Fibroblast of lung (primary cell): ENCODE data around the gene C5AR1. TPM values are rescaled to one million over a fixed set of nuclear protein-coding genes. Genes with fewer than 3 reads are reported as not detected.

Source experiments
- DNase-seq, 2 donors: peaks; one replicate each; pipeline versions ENCODE4 v3.0.0 to v3.0.0-alpha.2; 2010; ENCODE audit warnings: low read depth in 2 of 2
- H2AFZ ChIP-seq: 2 replicates; pipeline ENCODE4 v1.5.1; 2012; ENCODE audit warnings: low read length, control low read depth, inconsistent platforms
- H3K27ac ChIP-seq: 2 replicates; pipeline ENCODE4 v1.5.1; 2011; ENCODE audit warnings: low read length, control low read depth; ENCODE audit not compliant: insufficient read depth
- H3K27me3 ChIP-seq: 2 replicates; pipeline ENCODE4 v1.5.1; 2011; ENCODE audit warnings: mild to moderate bottlenecking, low read length; ENCODE audit not compliant: control insufficient read depth, insufficient read depth
- H3K36me3 ChIP-seq: 2 replicates; pipeline ENCODE4 v1.5.1; 2011; ENCODE audit warnings: low read length; ENCODE audit not compliant: control insufficient read depth, insufficient read depth
- H3K4me1 ChIP-seq: 2 replicates; pipeline ENCODE4 v1.5.1; 2011; ENCODE audit warnings: low read length; ENCODE audit not compliant: control insufficient read depth, insufficient read depth; ENCODE audit errors: extremely low read depth
- H3K4me2 ChIP-seq: 2 replicates; pipeline ENCODE4 v1.5.1; 2011; ENCODE audit warnings: low read length, control low read depth; ENCODE audit not compliant: insufficient read depth; ENCODE audit errors: extremely low read depth
- H3K4me3 ChIP-seq, 4 experiments: fragments of 200-600 bp in 1 of 4; sonication (generic) in 1 of 4; replicated peaks in 1 of 4; 2 replicates each; pipeline ENCODE4 v1.5.1; 2011 to 2016; ENCODE audit warnings: low read length in 4 of 4, low read depth in 3 of 4, mild to moderate bottlenecking in 3 of 4, control low read depth in 2 of 4, inconsistent platforms in 1 of 4, mixed read lengths in 1 of 4; ENCODE audit not compliant: insufficient read depth in 1 of 4; ENCODE audit errors: control extremely low read depth in 1 of 4
- H3K79me2 ChIP-seq: 2 replicates; pipeline ENCODE4 v1.5.1; 2012; ENCODE audit warnings: mild to moderate bottlenecking, low read length, inconsistent platforms; ENCODE audit not compliant: control insufficient read depth, insufficient read depth
- H3K9ac ChIP-seq: 2 replicates; pipeline ENCODE4 v1.5.1; 2011; ENCODE audit warnings: mild to moderate bottlenecking, low read length, control low read depth; ENCODE audit not compliant: insufficient read depth
- H3K9me3 ChIP-seq: 2 replicates; pipeline ENCODE4 v1.5.1; 2012; ENCODE audit warnings: low read depth, low read length; ENCODE audit not compliant: control insufficient read depth, insufficient read depth
- H4K20me1 ChIP-seq: 2 replicates; pipeline ENCODE4 v1.5.1; 2011; ENCODE audit warnings: low read length; ENCODE audit not compliant: control insufficient read depth, insufficient read depth; ENCODE audit errors: extremely low read depth
- EZH2 ChIP-seq: IDR thresholded peaks from 2 replicates; pipeline ENCODE4 v1.5.1; 2012; ENCODE audit warnings: low read length, control low read depth, mild to moderate bottlenecking; ENCODE audit errors: missing control alignments
- polyA plus RNA-seq, 2 donors: library from polyadenylated mRNA; depleted of rRNA in 1 of 2; stranded (reverse) in 1 of 2; unstranded in 1 of 2; fragments of >200 nt; gene quantifications; 2 replicates each; pipeline ENCODE4 v1.2.1, GENCODE V29; 2011 to 2012; ENCODE audit warnings: missing spikeins in 1 of 2
- total RNA-seq: library from RNA; depleted of rRNA; stranded (reverse); fragments of >200 nt; gene quantifications from 2 replicates; pipeline ENCODE4 v1.2.1, GENCODE V29; 2014
- TF ChIP-seq, protein P1 (sequence below), 2 donors: IDR thresholded peaks in 1 of 2; conservative IDR thresholded peaks in 1 of 2; 1 replicate in 1 of 2; 2 replicates in 1 of 2; pipeline ENCODE4 v1.5.1; 2011 to 2012; ENCODE audit warnings: low read length in 2 of 2, control low read depth in 1 of 2, inconsistent platforms in 1 of 2, low read depth in 1 of 2, mild to moderate bottlenecking in 1 of 2

Gene C5AR1
- total and polyA plus RNA-seq, 2 donors (not counting 1 experiment from before 2014, with no cell fraction given) = 0.33 to 0.81 TPM

DNA sequence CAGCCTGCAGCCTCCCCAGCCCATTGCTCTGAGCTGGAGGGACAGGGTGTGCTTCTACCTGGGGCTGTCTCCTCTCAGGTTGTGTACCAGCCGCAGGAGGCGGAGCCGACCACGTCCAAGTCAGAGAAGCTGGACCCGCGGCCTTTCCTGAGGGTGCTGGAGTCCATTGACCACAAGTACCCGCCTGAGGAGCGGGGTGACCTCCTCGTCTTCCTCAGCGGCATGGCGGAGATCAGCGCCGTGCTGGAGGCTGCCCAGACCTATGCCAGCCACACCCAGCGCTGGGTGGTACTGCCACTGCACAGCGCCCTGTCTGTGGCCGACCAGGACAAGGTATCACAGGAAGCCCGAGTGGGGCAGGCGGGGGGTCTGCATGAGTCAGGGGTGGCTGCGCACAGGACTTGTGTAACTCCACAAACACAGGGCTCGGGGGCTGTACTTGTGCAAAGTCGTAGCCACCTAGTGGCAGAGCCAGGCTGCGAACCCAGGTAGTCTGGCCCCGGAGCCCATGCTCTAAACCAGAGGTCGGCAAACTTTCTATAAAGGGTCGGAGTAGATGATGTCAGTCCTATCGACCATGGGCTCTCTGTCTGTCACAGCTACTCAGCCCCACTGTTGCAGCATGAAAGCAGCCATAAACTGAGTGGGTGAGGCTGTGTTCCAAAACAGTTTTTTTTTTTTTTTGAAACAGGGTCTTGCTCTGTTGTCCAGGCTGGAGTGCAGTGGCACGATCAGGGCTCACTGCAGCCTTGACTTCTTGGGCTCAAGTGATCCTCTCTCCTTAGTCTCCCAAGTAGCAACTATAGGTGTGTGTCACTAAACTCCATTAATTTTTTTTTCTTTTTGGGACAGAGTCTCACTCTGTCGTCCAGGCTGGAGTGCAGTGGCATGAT lies 48.4 kb downstream of the C5AR1 start:
- no peak for DNase-seq
- Histone ChIP-seq H3K27me3 (no peaks in the 10 kb centered on the region), H3K36me3 (peaks cover 25% of the 10 kb centered on the region), H3K79me2 (no peaks in the 10 kb centered on the region), H4K20me1 (no peaks in the 10 kb centered on the region), H3K4me2 (no peak overlapping the region), H3K27ac (no peak overlapping the region), H2AFZ (no peak overlapping the region), H3K9ac (no peak overlapping the region), H3K9me3 (no peaks in the 10 kb centered on the region), H3K4me1 (no peaks in the 10 kb centered on the region), H3K4me3 (no peak overlapping the region)
- TF ChIP-seq EZH2 = no peak
- TF ChIP-seq, protein P1, sequence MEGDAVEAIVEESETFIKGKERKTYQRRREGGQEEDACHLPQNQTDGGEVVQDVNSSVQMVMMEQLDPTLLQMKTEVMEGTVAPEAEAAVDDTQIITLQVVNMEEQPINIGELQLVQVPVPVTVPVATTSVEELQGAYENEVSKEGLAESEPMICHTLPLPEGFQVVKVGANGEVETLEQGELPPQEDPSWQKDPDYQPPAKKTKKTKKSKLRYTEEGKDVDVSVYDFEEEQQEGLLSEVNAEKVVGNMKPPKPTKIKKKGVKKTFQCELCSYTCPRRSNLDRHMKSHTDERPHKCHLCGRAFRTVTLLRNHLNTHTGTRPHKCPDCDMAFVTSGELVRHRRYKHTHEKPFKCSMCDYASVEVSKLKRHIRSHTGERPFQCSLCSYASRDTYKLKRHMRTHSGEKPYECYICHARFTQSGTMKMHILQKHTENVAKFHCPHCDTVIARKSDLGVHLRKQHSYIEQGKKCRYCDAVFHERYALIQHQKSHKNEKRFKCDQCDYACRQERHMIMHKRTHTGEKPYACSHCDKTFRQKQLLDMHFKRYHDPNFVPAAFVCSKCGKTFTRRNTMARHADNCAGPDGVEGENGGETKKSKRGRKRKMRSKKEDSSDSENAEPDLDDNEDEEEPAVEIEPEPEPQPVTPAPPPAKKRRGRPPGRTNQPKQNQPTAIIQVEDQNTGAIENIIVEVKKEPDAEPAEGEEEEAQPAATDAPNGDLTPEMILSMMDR (conservative IDR thresholded peaks at IDR 0.05 in 1 of 2, IDR thresholded peaks at IDR 0.05 in 1 of 2; ENCODE audit: low read depth in 1 of 2, low read length in 2 of 2) = peak in 1 of 2 donors; percentile 10

DNA sequence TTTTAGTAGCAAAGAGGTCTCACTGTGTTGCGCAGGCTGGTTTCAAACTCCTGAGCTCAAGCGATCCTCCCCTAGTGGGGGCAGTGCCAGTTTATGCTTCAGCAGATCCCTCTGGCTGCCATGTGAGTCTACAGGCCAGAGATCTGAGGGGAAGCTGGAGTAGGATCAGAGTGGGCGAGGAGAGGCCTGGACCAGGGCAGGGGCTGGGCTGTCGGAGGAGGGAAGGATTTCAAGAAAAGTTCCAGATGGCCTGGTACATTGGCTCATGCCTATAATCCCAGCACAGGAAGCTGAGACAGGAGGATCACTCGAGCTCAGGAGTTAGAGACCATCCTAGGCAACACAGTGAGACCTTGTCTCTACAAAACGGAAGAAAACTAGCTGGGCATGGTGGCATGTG lies 49.3 kb downstream of the C5AR1 start:
- Histone ChIP-seq H3K4me1 (no peaks in the 10 kb centered on the region), H2AFZ (no peak overlapping the region), H3K27ac (no peak overlapping the region), H3K4me2 (no peak overlapping the region), H3K9ac (no peak overlapping the region), H4K20me1 (no peaks in the 10 kb centered on the region), H3K4me3 (no peak overlapping the region), H3K9me3 (no peaks in the 10 kb centered on the region), H3K79me2 (no peaks in the 10 kb centered on the region), H3K27me3 (no peaks in the 10 kb centered on the region), H3K36me3 (peaks cover 21% of the 10 kb centered on the region)
- no peak for DNase-seq
- TF ChIP-seq, protein P1 (conservative IDR thresholded peaks at IDR 0.05 in 1 of 2, IDR thresholded peaks at IDR 0.05 in 1 of 2; ENCODE audit: low read depth in 1 of 2, low read length in 2 of 2) = no peak
- no peak for TF ChIP-seq EZH2

DNA sequence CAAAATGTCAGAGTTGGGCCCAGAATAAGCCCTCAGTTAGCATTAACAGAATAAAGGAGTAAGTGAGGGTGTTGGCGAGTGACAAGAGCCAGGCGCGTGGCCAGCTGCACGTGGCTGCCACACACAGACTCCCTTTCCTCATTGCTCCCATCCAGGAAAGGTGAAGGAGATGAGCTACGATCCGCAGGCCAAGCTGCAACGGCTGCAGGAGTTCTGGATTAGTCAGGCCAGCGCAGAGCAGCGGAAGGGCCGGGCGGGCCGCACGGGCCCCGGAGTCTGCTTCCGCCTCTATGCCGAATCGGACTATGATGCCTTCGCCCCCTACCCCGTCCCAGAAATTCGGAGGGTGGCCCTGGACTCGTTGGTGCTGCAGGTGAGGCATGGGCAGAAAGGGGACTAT lies 52.7 kb downstream of the C5AR1 start:
- H3K27ac ChIP-seq = no peak overlapping the region
- DNase-seq = no peak
- no peak overlapping the region for H2AFZ ChIP-seq
- no peaks in the 10 kb centered on the region for H3K79me2 ChIP-seq
- H3K4me1 ChIP-seq = no peaks in the 10 kb centered on the region
- H3K27me3 ChIP-seq = no peaks in the 10 kb centered on the region
- no peak overlapping the region for H3K4me3 ChIP-seq
- TF ChIP-seq, protein P1 (conservative IDR thresholded peaks at IDR 0.05 in 1 of 2, IDR thresholded peaks at IDR 0.05 in 1 of 2; ENCODE audit: low read depth in 1 of 2, low read length in 2 of 2) = no peak
- no peak for TF ChIP-seq EZH2
- H4K20me1 ChIP-seq = no peaks in the 10 kb centered on the region
- peaks cover 22% of the 10 kb centered on the region for H3K36me3 ChIP-seq
- no peaks in the 10 kb centered on the region for H3K9me3 ChIP-seq
- H3K9ac ChIP-seq = no peak overlapping the region
- no peak overlapping the region for H3K4me2 ChIP-seq
